GM12878 (cell line): Measurements from ENCODE around the gene ZFP64. TPM values are rescaled to one million over a fixed set of nuclear protein-coding genes. Genes with fewer than 3 reads are reported as not detected.

Experiments used
- ATAC-seq: fragments of 200-7000 bp; cut with Tn5 transposase; 3 replicates; pipeline ENCODE4 v1.9.1; 2020; ENCODE audit warnings: mild to moderate bottlenecking, moderate library complexity
- BruUV-seq: library from RNA; stranded (reverse); fragments of 400-500 nt; replicated peaks from 2 replicates; lab custom pipeline; 2021; lab: Mats Ljungman, UMichigan
- CTCF ChIA-PET: fragments of 300-600 bp; sonication (Branson Sonifier 250); formaldehyde crosslinking; extraction: SDS; loops from one replicate; lab custom pipeline; 2021; ENCODE audit warnings: inconsistent platforms; lab: Yijun Ruan, JAX
- POLR2A ChIA-PET: fragments of 350-600 bp; formaldehyde crosslinking; extraction: SDS; loops from one replicate; lab custom pipeline; 2021; ENCODE audit warnings: inconsistent platforms; lab: Charles Lee
- RAD21 ChIA-PET: fragments of 300-600 bp; sonication (Branson Sonifier 250); formaldehyde crosslinking; loops from one replicate; lab custom pipeline; 2023; ENCODE audit warnings: antibody characterized with exemption; ENCODE audit not compliant: unreplicated experiment; lab: Charles Lee
- SMC1A ChIA-PET: fragments of 300-600 bp; sonication (Branson Sonifier 250); formaldehyde crosslinking; loops from one replicate; lab custom pipeline; 2023; ENCODE audit not compliant: unreplicated experiment, uncharacterized antibody; lab: Charles Lee
- DNase-seq: peaks from one replicate; pipeline ENCODE4 v3.0.0-alpha.2; 2011; ENCODE audit warnings: low read depth, low spot score
- FAIRE-seq: peaks from 3 replicates; lab custom pipeline; 2011; peaks lifted over from hg19 to GRCh38; lab: Jason Lieb, UNC
- H2AFZ ChIP-seq: 2 replicates; pipeline ENCODE4 v1.6.0; 2011; ENCODE audit warnings: low read depth, low read length, control low read depth; ENCODE audit not compliant: control insufficient read depth
- H3K27ac ChIP-seq: 2 replicates; pipeline ENCODE4 v1.5.1; 2011; ENCODE audit warnings: control low read depth; ENCODE audit not compliant: control insufficient read depth, insufficient read depth
- H3K27me3 ChIP-seq, 2 experiments: replicated peaks in 1 of 2; 2 replicates each; pipeline versions ENCODE4 v1.6.0 to v1.6.1; 2011; ENCODE audit warnings: low read length in 1 of 2; ENCODE audit not compliant: control insufficient read depth in 2 of 2, insufficient read depth in 2 of 2
- H3K36me3 ChIP-seq, 2 experiments: 2 replicates each; pipeline ENCODE4 v1.5.1; 2011; ENCODE audit warnings: low read length in 1 of 2; ENCODE audit not compliant: control insufficient read depth in 2 of 2, insufficient read depth in 2 of 2
- H3K4me1 ChIP-seq: 2 replicates; pipeline ENCODE4 v1.6.1; 2011; ENCODE audit warnings: mild to moderate bottlenecking, low read length, moderate library complexity, mixed read lengths; ENCODE audit not compliant: control insufficient read depth, insufficient read depth
- H3K4me2 ChIP-seq: 2 replicates; pipeline ENCODE4 v1.6.0; 2011; ENCODE audit warnings: control low read depth; ENCODE audit not compliant: control insufficient read depth, insufficient read depth
- H3K4me3 ChIP-seq: fragments of 200-600 bp; sonication (generic); 2 replicates; pipeline ENCODE4 v1.5.1; 2016
- H3K79me2 ChIP-seq: 2 replicates; pipeline ENCODE4 v1.6.0; 2011; ENCODE audit warnings: low read length; ENCODE audit not compliant: control insufficient read depth, insufficient read depth
- H3K9ac ChIP-seq: 2 replicates; pipeline ENCODE4 v1.8.0; 2011; ENCODE audit warnings: low read length, control low read depth, mixed read lengths; ENCODE audit not compliant: control insufficient read depth, insufficient read depth
- H3K9me3 ChIP-seq: replicated peaks from 3 replicates; pipeline ENCODE4 v1.5.1; 2011; ENCODE audit warnings: mild to moderate bottlenecking, low read length; ENCODE audit not compliant: control insufficient read depth, insufficient read depth
- H4K20me1 ChIP-seq: 2 replicates; pipeline ENCODE4 v1.6.0; 2011; ENCODE audit not compliant: control insufficient read depth, insufficient read depth
- BHLHE40 ChIP-seq, 2 experiments: fragments of 450-650 bp in 1 of 2; IDR thresholded peaks; 2 replicates each; pipeline ENCODE4 v1.6.1; 2011 to 2017; ENCODE audit warnings: low read depth in 2 of 2, borderline replicate concordance in 1 of 2, improper control_type of control experiment in 1 of 2, low read length in 1 of 2, mild to moderate bottlenecking in 1 of 2
- ELK1 ChIP-seq: IDR thresholded peaks from 2 replicates; pipeline ENCODE4 v1.6.1; 2012; ENCODE audit warnings: low read depth, low read length, improper control_type of control experiment
- FOXK2 ChIP-seq: fragments of 450-650 bp; IDR thresholded peaks from 2 replicates; pipeline ENCODE4 v1.6.1; 2017; ENCODE audit warnings: mild to moderate bottlenecking, moderate library complexity
- FOXM1 ChIP-seq: IDR thresholded peaks from 2 replicates; pipeline ENCODE4 v1.6.1; 2012; ENCODE audit warnings: low read depth, mild to moderate bottlenecking, inconsistent platforms, low read length, moderate library complexity
- IRF4 ChIP-seq: IDR thresholded peaks from 2 replicates; pipeline ENCODE4 v1.6.1; 2011; ENCODE audit warnings: low read depth, low read length
- RAD51 ChIP-seq: fragments of 450-650 bp; IDR thresholded peaks from 2 replicates; pipeline ENCODE4 v1.6.1; 2016; ENCODE audit warnings: moderate library complexity, mild to moderate bottlenecking, inconsistent platforms
- RELB ChIP-seq: fragments of 450-650 bp; IDR thresholded peaks from 2 replicates; pipeline ENCODE4 v1.6.1; 2017; ENCODE audit warnings: low read depth, mild to moderate bottlenecking, moderate library complexity
- TCF3 ChIP-seq: IDR thresholded peaks from 2 replicates; pipeline ENCODE4 v1.6.1; 2012; ENCODE audit warnings: low read depth, mild to moderate bottlenecking, low read length, borderline replicate concordance; ENCODE audit not compliant: insufficient read depth
- WGBS: methylation state at CpG from one replicate; pipeline ENCODE4 v1.1.6; 2016; ENCODE audit warnings: low lambda C conversion rate; ENCODE audit not compliant: insufficient replicate concordance, insufficient coverage; ENCODE audit errors: missing lambda C conversion rate; 5-methylcytosine and 5-hydroxymethylcytosine counted together
- in situ Hi-C: fragments of 300-500 bp; cut with MboI; formaldehyde crosslinking; loops from 9 replicates; pipeline ENCODE4 v1.14.3; 2018; ENCODE audit warnings: mixed read lengths
- intact Hi-C: fragments of 100-400 bp; cut with micrococcal nuclease; formaldehyde crosslinking; loops from one replicate; pipeline ENCODE4 v1.14.2; 2022; ENCODE audit not compliant: unreplicated experiment
- polyA plus RNA-seq, 11 experiments: library from polyadenylated mRNA; depleted of rRNA in 4 of 11; unstranded in 6 of 11; stranded (reverse) in 5 of 11; fragments of >200 nt; fragmentation: Nextera tagmentation in 4 of 11; fragmentation: Illumina TruSeq in 1 of 11; extraction: Ambion mirVana in 4 of 11; extraction: Trizol in 1 of 11; gene quantifications; 1 replicate in 1 of 11; 2 replicates in 10 of 11; pipeline versions ENCODE4 v1.2.1 to v1.2.3, GENCODE V29; 2011 to 2016; ENCODE audit warnings: inconsistent platforms in 2 of 11, missing spikeins in 2 of 11, low read depth in 1 of 11
- total RNA-seq, 4 experiments: library from RNA; depleted of rRNA in 3 of 4; stranded (reverse); fragments of >200 nt in 3 of 4; fragmentation: Illumina TruSeq in 1 of 4; extraction: Trizol in 1 of 4; gene quantifications; 2 replicates each; pipeline versions ENCODE4 v1.2.1 to v1.2.3, GENCODE V29; 2013 to 2021

Gene ZFP64
- total and polyA plus RNA-seq, 10 of the 15 experiments (the other 5 are each of a cell fraction or from before 2014, with no cell fraction given): 2.3 to 21.8 (median 11.8) TPM

- Histone ChIP-seq H3K9ac (no peak overlapping the region), H3K4me3 (no peak overlapping the region), H4K20me1 (no peaks in the 10 kb centered on the region), H3K36me3 (no peaks in the 10 kb centered on the region), H3K79me2 (no peaks in the 10 kb centered on the region), H3K4me2 (no peak overlapping the region), H3K27ac (no peak overlapping the region), H3K4me1 (no peaks in the 10 kb centered on the region), H3K27me3 (no peaks in the 10 kb centered on the region), H2AFZ (no peak overlapping the region), H3K9me3 (no peaks in the 10 kb centered on the region)
- POLR2A ChIA-PET: interaction anchor here (0.6 kb wide), 1 partner anchor 373 kb away, joined by 3 read pairs; no protein-coding TSS in a partner anchor
- intact Hi-C loops (no loop called here), in situ Hi-C loops (no loop called here)
- TF ChIP-seq RELB (no peak), FOXM1 (no peak), TCF3 (no peak), RAD51 (no peak), ELK1 (no peak), FOXK2 (no peak), IRF4 (no peak), BHLHE40 (IDR thresholded peaks at IDR 0.05; ENCODE audit: borderline replicate concordance in 1 of 2, low read depth in 2 of 2, low read length in 1 of 2) (no peak)
- no TSS peak for BruUV-seq
- DNase-seq (no peak), FAIRE-seq (no peak), ATAC-seq (no peak)
- WGBS: 80% methylated on average over 5 of the region's 5 CpGs
- SMC1A ChIA-PET: interaction anchor here (1.7 to 2.3 kb wide), 2 partner anchors 10 to 193 kb away, joined by 4 to 13 read pairs; no protein-coding TSS in a partner anchor
- RAD21 ChIA-PET: interaction anchor here (0.6 to 0.7 kb wide), 2 partner anchors 10 to 187 kb away, joined by 3 read pairs; no protein-coding TSS in a partner anchor
- CTCF ChIA-PET: interaction anchor here (1.2 to 1.8 kb wide), 2 partner anchors 10 to 196 kb away, joined by 3 to 8 read pairs; no protein-coding TSS in a partner anchor
These were observed 72.9 kb downstream of the ZFP64 start for GRCh38 chr20:52118696-52119095.
